Smooth muscle cell (in vitro differentiated cells): Measurements from ENCODE around the gene CD151. TPM values are rescaled to one million over a fixed set of nuclear protein-coding genes. Genes with fewer than 3 reads are reported as not detected.

Experiments
- DNase-seq: peaks from one replicate; lab custom pipeline; 2025; ENCODE audit not compliant: unreplicated experiment; lab: John Stamatoyannopoulos, UW
- H2AFZ ChIP-seq: fragments of 200-600 bp; sonication (generic); 2 replicates; pipeline ENCODE4 v1.6.0; 2016; ENCODE audit warnings: antibody characterized with exemption, low read depth, mild to moderate bottlenecking
- H3F3A ChIP-seq: fragments of 200-600 bp; sonication (generic); 2 replicates; pipeline ENCODE4 v1.6.0; 2017; ENCODE audit warnings: antibody characterized with exemption, low read depth
- H3K27ac ChIP-seq: fragments of 200-600 bp; sonication (generic); 2 replicates; pipeline ENCODE4 v1.5.1; 2016; ENCODE audit warnings: low read depth, mild to moderate bottlenecking
- H3K27me3 ChIP-seq: fragments of 200-600 bp; sonication (generic); 2 replicates; pipeline ENCODE4 v1.6.1; 2016; ENCODE audit warnings: low read depth, mild to moderate bottlenecking
- H3K36me3 ChIP-seq: fragments of 200-600 bp; sonication (generic); 2 replicates; pipeline ENCODE4 v1.5.1; 2016; ENCODE audit warnings: low read depth
- H3K4me1 ChIP-seq: fragments of 200-600 bp; sonication (generic); 2 replicates; pipeline ENCODE4 v1.5.1; 2016; ENCODE audit warnings: low read depth
- H3K4me2 ChIP-seq: fragments of 200-600 bp; sonication (generic); 2 replicates; pipeline ENCODE4 v1.6.0; 2016; ENCODE audit warnings: mild to moderate bottlenecking
- H3K4me3 ChIP-seq: fragments of 200-600 bp; sonication (generic); 2 replicates; pipeline ENCODE4 v1.5.1; 2016; ENCODE audit warnings: mild to moderate bottlenecking
- H3K79me2 ChIP-seq: fragments of 200-600 bp; sonication (generic); 2 replicates; pipeline ENCODE4 v1.6.0; 2016; ENCODE audit warnings: low read depth, mild to moderate bottlenecking
- H3K9ac ChIP-seq: fragments of 200-600 bp; sonication (generic); 2 replicates; pipeline ENCODE4 v1.6.0; 2016; ENCODE audit warnings: low read depth
- H3K9me3 ChIP-seq: fragments of 200-600 bp; sonication (generic); replicated peaks from 2 replicates; pipeline ENCODE4 v1.5.1; 2016; ENCODE audit warnings: low read depth
- H4K20me1 ChIP-seq: fragments of 200-600 bp; sonication (generic); 2 replicates; pipeline ENCODE4 v1.6.0; 2016; ENCODE audit warnings: low read depth
- CTCF ChIP-seq: fragments of 200-600 bp; sonication (generic); IDR thresholded peaks from 2 replicates; pipeline ENCODE4 v1.5.1; 2017; ENCODE audit warnings: borderline replicate concordance, mild to moderate bottlenecking, antibody characterized with exemption; ENCODE audit not compliant: insufficient read depth, poor library complexity, severe bottlenecking
- WGBS: methylation state at CpG from one replicate; pipeline ENCODE4 v1.1.7; 2016; ENCODE audit warnings: low lambda C conversion rate; 5-methylcytosine and 5-hydroxymethylcytosine counted together
- polyA plus RNA-seq: library from polyadenylated mRNA; unstranded; fragments of >200 nt; fragmentation: Nextera tagmentation; extraction: Ambion mirVana; gene quantifications from 2 replicates; pipeline ENCODE4 v1.2.1, GENCODE V29; 2016
- total RNA-seq: library from RNA; depleted of rRNA; stranded (reverse); fragments of >200 nt; gene quantifications from 2 replicates; pipeline ENCODE4 v1.2.3, GENCODE V29; 2014

CD151 gene
- total and polyA plus RNA-seq, 2 experiments from 2014 or later: 256 to 391 TPM

- peaks cover 25% of the 10 kb centered on the region for H3K4me1 ChIP-seq
- H3K4me2 ChIP-seq: no peak overlapping the region
- WGBS: 85% methylated on average over 15 of the region's 20 CpGs
- peaks cover 91% of the 10 kb centered on the region for H4K20me1 ChIP-seq
- H3K9ac ChIP-seq: no peak overlapping the region
- no peak for DNase-seq
- no peaks in the 10 kb centered on the region for H3K36me3 ChIP-seq
- no peak for TF ChIP-seq CTCF
- no peaks in the 10 kb centered on the region for H3K79me2 ChIP-seq
- no peak overlapping the region for H2AFZ ChIP-seq
- no peaks in the 10 kb centered on the region for H3F3A ChIP-seq
- H3K9me3 ChIP-seq: no peaks in the 10 kb centered on the region
- no peak overlapping the region for H3K4me3 ChIP-seq
- H3K27me3 ChIP-seq: peaks cover 10% of the 10 kb centered on the region
- no peak overlapping the region for H3K27ac ChIP-seq
These were observed 22.0 kb downstream of the CD151 start for GRCh38 chr11:854601-855329.

- H3K36me3 ChIP-seq: no peaks in the 10 kb centered on the region
- DNase-seq: no peak
- no peak overlapping the region for H2AFZ ChIP-seq
- peaks cover 92% of the 10 kb centered on the region for H4K20me1 ChIP-seq
- no peaks in the 10 kb centered on the region for H3F3A ChIP-seq
- no peaks in the 10 kb centered on the region for H3K79me2 ChIP-seq
- 90% methylated on average over 4 of the region's 7 CpGs for WGBS
- H3K9me3 ChIP-seq: no peaks in the 10 kb centered on the region
- peaks cover 28% of the 10 kb centered on the region for H3K4me1 ChIP-seq
- no peak overlapping the region for H3K27ac ChIP-seq
- H3K4me2 ChIP-seq: no peak overlapping the region
- no peak for TF ChIP-seq CTCF
- no peak overlapping the region for H3K9ac ChIP-seq
- H3K4me3 ChIP-seq: no peak overlapping the region
- peaks cover 6% of the 10 kb centered on the region for H3K27me3 ChIP-seq
These were observed 22.6 kb downstream of the CD151 start for GRCh38 chr11:855330-855674.

DNA sequence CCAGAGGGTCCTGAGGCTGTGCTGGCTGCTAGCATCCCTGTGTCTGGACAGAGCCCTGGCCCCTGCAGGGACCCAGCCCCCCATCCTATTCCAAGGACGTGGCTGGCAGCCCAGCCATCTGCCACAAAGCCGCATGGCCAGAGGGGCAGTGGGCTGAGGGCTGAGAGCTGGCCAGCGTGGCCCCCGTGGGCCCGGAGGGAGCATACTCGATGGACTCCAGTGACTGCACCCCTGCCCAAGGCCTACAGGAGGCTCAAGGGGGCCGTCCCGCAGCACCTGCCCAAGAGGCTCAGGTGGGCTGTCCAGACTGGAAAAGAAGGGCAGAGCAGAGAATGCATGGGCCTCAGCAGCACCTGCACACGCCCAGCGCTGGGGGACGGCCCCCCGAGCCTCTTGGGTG, 23.0 kb downstream of the CD151 start:
- 96% methylated on average over 12 of the region's 12 CpGs for WGBS
- Histone ChIP-seq H3K9me3 (no peaks in the 10 kb centered on the region), H3F3A (no peaks in the 10 kb centered on the region), H3K4me3 (no peak overlapping the region), H3K9ac (no peak overlapping the region), H3K4me1 (peaks cover 24% of the 10 kb centered on the region), H3K79me2 (no peaks in the 10 kb centered on the region), H3K27me3 (peaks cover under 1% of the 10 kb centered on the region), H3K27ac (no peak overlapping the region), H3K4me2 (no peak overlapping the region), H2AFZ (no peak overlapping the region), H4K20me1 (peaks cover 92% of the 10 kb centered on the region), H3K36me3 (no peaks in the 10 kb centered on the region)
- no peak for DNase-seq
- TF ChIP-seq CTCF: no peak

DNA sequence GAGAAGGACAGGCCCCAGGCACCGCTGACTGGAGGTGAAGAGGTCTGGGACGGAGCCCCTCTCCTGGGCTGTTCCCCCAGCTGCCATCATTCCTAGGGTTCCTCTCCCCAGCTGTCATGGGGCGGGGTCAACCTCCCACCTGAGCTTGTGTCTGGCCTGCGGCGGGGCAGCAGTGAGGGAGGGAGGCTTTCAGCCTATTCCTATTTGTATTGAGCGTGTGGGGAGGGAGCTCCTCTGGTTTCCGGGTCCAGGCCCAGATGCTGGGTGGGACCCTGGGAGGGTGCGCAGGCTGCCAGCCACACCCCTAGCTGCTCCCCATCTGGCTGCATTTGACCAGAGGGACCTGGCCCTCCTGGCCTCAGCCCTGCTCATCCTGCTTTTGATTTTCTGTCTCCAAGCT, 23.6 kb downstream of the CD151 start:
- no peak for DNase-seq
- H3K4me3 ChIP-seq: no peak overlapping the region
- H4K20me1 ChIP-seq: peaks cover 90% of the 10 kb centered on the region
- no peaks in the 10 kb centered on the region for H3K27me3 ChIP-seq
- H3K36me3 ChIP-seq: no peaks in the 10 kb centered on the region
- 81% methylated on average over 8 of the region's 8 CpGs for WGBS
- no peak overlapping the region for H3K4me2 ChIP-seq
- H3K27ac ChIP-seq: no peak overlapping the region
- H3K9me3 ChIP-seq: no peaks in the 10 kb centered on the region
- TF ChIP-seq CTCF: no peak
- H3K9ac ChIP-seq: no peak overlapping the region
- H3K79me2 ChIP-seq: no peaks in the 10 kb centered on the region
- no peak overlapping the region for H2AFZ ChIP-seq
- no peaks in the 10 kb centered on the region for H3F3A ChIP-seq
- peaks cover 20% of the 10 kb centered on the region for H3K4me1 ChIP-seq
